GM21619 (cell line): ENCODE measurements around the gene NDUFAF3.

Experiments used
- ATAC-seq: cut with Tn5 transposase; IDR thresholded peaks from one replicate; pipeline ENCODE4 v1.9.1; 2021; ENCODE audit not compliant: unreplicated experiment

Gene NDUFAF3

DNA sequence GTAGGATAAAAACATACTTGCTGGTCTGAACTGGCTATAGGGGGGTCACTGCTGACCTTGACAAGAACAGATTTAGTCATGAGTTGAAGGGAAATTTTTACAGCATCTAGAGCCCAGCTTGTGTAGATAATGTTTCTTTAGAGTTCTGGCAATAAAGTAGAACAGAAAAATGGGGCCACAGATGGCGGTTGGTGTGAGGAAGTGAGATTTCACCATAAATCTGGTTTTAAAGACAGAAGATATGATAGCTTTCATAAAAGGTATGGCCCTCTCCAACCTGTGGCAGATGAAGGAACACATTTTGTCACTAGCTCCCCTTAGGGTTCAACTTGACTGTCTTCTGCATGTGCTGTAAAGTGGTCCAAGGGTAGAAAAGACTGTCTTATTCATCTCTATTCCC lies 31.6 kb downstream of the NDUFAF3 start:
- no peak for ATAC-seq

- ATAC-seq, result no peak
Observed at GRCh38 chr3:49054344-49054862, 32.5 kb downstream of the NDUFAF3 start.

GRCh38 chr3:49057268-49057667 lies 35.3 kb downstream of the NDUFAF3 start:
- ATAC-seq, result no peak

- no peak for ATAC-seq
Observed at GRCh38 chr3:49058011-49058410, 36.1 kb downstream of the NDUFAF3 start.
